IMR-90 (cell line): ENCODE results near the gene DMD. TPM values are rescaled to one million over a fixed set of nuclear protein-coding genes. Genes with fewer than 3 reads are reported as not detected.
"Not testable (repeated sequence)": the region's sequence is repeated elsewhere in the genome, so short reads cannot be mapped to it uniquely, and the experiment has no call there.

Experiments
- ATAC-seq: fragments of 200-7000 bp; cut with Tn5 transposase; 2 replicates; pipeline ENCODE4 v1.9.1; 2020; ENCODE audit warnings: low read depth, mild to moderate bottlenecking, moderate library complexity
- BruUV-seq: library from RNA; stranded (reverse); fragments of 400-500 nt; replicated peaks from 2 replicates; lab custom pipeline; 2021; lab: Mats Ljungman, UMichigan
- CTCF ChIA-PET: fragments of 300-600 bp; formaldehyde crosslinking; extraction: SDS; loops from one replicate; lab custom pipeline; 2021; ENCODE audit warnings: antibody characterized with exemption; lab: Yijun Ruan, JAX
- POLR2A ChIA-PET: fragments of 300-600 bp; sonication (Branson Sonifier 250); formaldehyde crosslinking; loops from one replicate; lab custom pipeline; 2022; ENCODE audit warnings: antibody characterized with exemption; ENCODE audit not compliant: unreplicated experiment; lab: Charles Lee
- DNase-seq: peaks from one replicate; pipeline ENCODE4 v3.0.0; 2013
- H2AFZ ChIP-seq: replicated peaks from 2 replicates; pipeline ENCODE3; 2013; ENCODE audit warnings: low read length, mild to moderate bottlenecking; ENCODE audit not compliant: poor library complexity
- H2AK5ac ChIP-seq: 2 replicates; pipeline ENCODE4 v1.6.1; 2013; ENCODE audit warnings: low read depth, low read length, inconsistent platforms
- H2AK9ac ChIP-seq: replicated peaks from 2 replicates; pipeline ENCODE3; 2013; ENCODE audit warnings: mild to moderate bottlenecking, low read depth, low read length, moderate library complexity; ENCODE audit not compliant: poor library complexity
- H2BK120ac ChIP-seq: 2 replicates; pipeline ENCODE4 v1.6.1; 2013; ENCODE audit warnings: low read depth, low read length, inconsistent platforms
- H2BK15ac ChIP-seq: 3 replicates; pipeline ENCODE4 v1.6.1; 2013; ENCODE audit warnings: low read depth, low read length, inconsistent platforms
- H2BK20ac ChIP-seq: 2 replicates; pipeline ENCODE4 v1.6.1; 2013; ENCODE audit warnings: low read depth, mild to moderate bottlenecking, inconsistent platforms, low read length, moderate library complexity
- H2BK5ac ChIP-seq: 2 replicates; pipeline ENCODE4 v1.6.1; 2013; ENCODE audit warnings: mild to moderate bottlenecking, low read depth, low read length, inconsistent platforms; ENCODE audit not compliant: poor library complexity, severe bottlenecking
- H3K14ac ChIP-seq: replicated peaks from 2 replicates; pipeline ENCODE4 v1.6.1; 2013; ENCODE audit warnings: low read depth, low read length, inconsistent platforms
- H3K18ac ChIP-seq: 2 replicates; pipeline ENCODE4 v1.6.1; 2013; ENCODE audit warnings: low read depth, low read length, control low read depth
- H3K23ac ChIP-seq: 2 replicates; pipeline ENCODE4 v1.6.1; 2013; ENCODE audit warnings: low read depth, low read length, inconsistent platforms
- H3K27ac ChIP-seq: 2 replicates; pipeline ENCODE4 v1.5.1; 2013; ENCODE audit warnings: mild to moderate bottlenecking, control low read depth, low read length; ENCODE audit not compliant: insufficient read depth
- H3K27me3 ChIP-seq: 2 replicates; pipeline ENCODE4 v1.6.1; 2013; ENCODE audit warnings: low read length; ENCODE audit not compliant: control insufficient read depth, insufficient read depth
- H3K36me3 ChIP-seq: 2 replicates; pipeline ENCODE4 v1.6.1; 2013; ENCODE audit warnings: low read length, mixed read lengths; ENCODE audit not compliant: control insufficient read depth, insufficient read depth
- H3K4ac ChIP-seq: 2 replicates; pipeline ENCODE4 v1.6.1; 2013; ENCODE audit warnings: low read depth, low read length, inconsistent platforms
- H3K4me1 ChIP-seq: 2 replicates; pipeline ENCODE4 v1.6.1; 2013; ENCODE audit warnings: low read length, mixed read lengths; ENCODE audit not compliant: control insufficient read depth, insufficient read depth
- H3K4me2 ChIP-seq: 2 replicates; pipeline ENCODE4 v1.6.1; 2013; ENCODE audit warnings: low read depth, mild to moderate bottlenecking, control low read depth, low read length, moderate library complexity
- H3K4me3 ChIP-seq: 2 replicates; pipeline ENCODE4 v1.5.1; 2013; ENCODE audit warnings: low read depth, mild to moderate bottlenecking, control low read depth, low read length, moderate library complexity; ENCODE audit not compliant: insufficient read depth
- H3K56ac ChIP-seq: 2 replicates; pipeline ENCODE4 v1.6.1; 2013; ENCODE audit warnings: low read length, inconsistent platforms; ENCODE audit not compliant: insufficient read depth; ENCODE audit errors: extremely low read depth
- H3K79me1 ChIP-seq, 2 experiments: 2 replicates each; pipeline ENCODE4 v1.6.1; 2013; ENCODE audit warnings: low read length in 2 of 2, inconsistent platforms in 1 of 2, low read depth in 1 of 2
- H3K9ac ChIP-seq: 2 replicates; pipeline ENCODE4 v1.6.1; 2013; ENCODE audit warnings: low read depth, low read length, control low read depth
- H3K9me1 ChIP-seq: 2 replicates; pipeline ENCODE4 v1.6.1; 2013; ENCODE audit warnings: low read length, inconsistent platforms; ENCODE audit not compliant: insufficient read depth
- H3K9me3 ChIP-seq: 2 replicates; pipeline ENCODE4 v1.6.1; 2013; ENCODE audit warnings: low read length; ENCODE audit not compliant: control insufficient read depth, insufficient read depth
- H4K20me1 ChIP-seq: 2 replicates; pipeline ENCODE4 v1.6.1; 2013; ENCODE audit warnings: low read length, inconsistent platforms; ENCODE audit not compliant: insufficient read depth
- H4K5ac ChIP-seq: 2 replicates; pipeline ENCODE4 v1.6.1; 2013; ENCODE audit warnings: mild to moderate bottlenecking, low read depth, low read length, control low read depth
- H4K8ac ChIP-seq, 2 experiments: 2 replicates each; pipeline ENCODE4 v1.6.1; 2013; ENCODE audit warnings: low read depth in 2 of 2, low read length in 2 of 2, control low read depth in 1 of 2, inconsistent platforms in 1 of 2
- H4K91ac ChIP-seq: 2 replicates; pipeline ENCODE4 v1.6.1; 2013; ENCODE audit warnings: low read depth, low read length, inconsistent platforms; ENCODE audit not compliant: insufficient read depth
- WGBS, 2 experiments: methylation state at CpG; one replicate each; pipeline versions ENCODE4 v1.1.5 to v1.1.7; 2013; ENCODE audit warnings: missing lambda C conversion rate in 2 of 2; ENCODE audit not compliant: insufficient read length in 1 of 2; ENCODE audit errors: extremely low coverage in 2 of 2; 5-methylcytosine and 5-hydroxymethylcytosine counted together
- dilution Hi-C: fragments of 300-500 bp; cut with HindIII; formaldehyde crosslinking; loops from one replicate; pipeline ENCODE4 v1.14.3; 2018; ENCODE audit warnings: low sequenced_read_pairs; ENCODE audit not compliant: unreplicated experiment
- in situ Hi-C: fragments of 300-500 bp; cut with MboI; formaldehyde crosslinking; loops from 3 replicates; pipeline ENCODE4 v1.14.3; 2019; ENCODE audit warnings: low sequenced_read_pairs, inconsistent platforms, mixed read lengths
- intact Hi-C: fragments of 100-400 bp; cut with micrococcal nuclease; formaldehyde crosslinking; loops from 2 replicates; pipeline ENCODE4 v1.10.0; 2022
- polyA plus RNA-seq, 3 experiments: library from polyadenylated mRNA; depleted of rRNA; stranded (reverse); fragments of >200 nt; gene quantifications; 2 replicates each; pipeline ENCODE4 v1.2.3, GENCODE V29; 2012; ENCODE audit warnings: low replicate concordance in 1 of 3
- total RNA-seq: library from RNA; depleted of rRNA; stranded (reverse); fragments of >200 nt; gene quantifications from 2 replicates; pipeline ENCODE4 v1.2.3, GENCODE V29; 2012

Gene DMD
- total and polyA plus RNA-seq, 2 of the 4 experiments (the other 2 are of a cell fraction): 6.6 to 11.8 TPM

- H3K56ac ChIP-seq, H3K4me1 ChIP-seq, H4K8ac ChIP-seq, in situ Hi-C loops, H3K36me3 ChIP-seq, H3K27me3 ChIP-seq, H3K9ac ChIP-seq, H3K9me3 ChIP-seq, dilution Hi-C loops, H3K23ac ChIP-seq, H2BK20ac ChIP-seq, H3K27ac ChIP-seq, H3K79me1 ChIP-seq, H3K9me1 ChIP-seq, H3K4me2 ChIP-seq, H3K18ac ChIP-seq, H2BK5ac ChIP-seq, H3K4me3 ChIP-seq, BruUV-seq, CTCF ChIA-PET, H2AFZ ChIP-seq, H3K14ac ChIP-seq, POLR2A ChIA-PET, H4K5ac ChIP-seq, H2BK120ac ChIP-seq, H4K20me1 ChIP-seq, intact Hi-C loops, H2AK9ac ChIP-seq, ATAC-seq, DNase-seq, H3K4ac ChIP-seq, H2BK15ac ChIP-seq, H2AK5ac ChIP-seq, H4K91ac ChIP-seq: not testable (repeated sequence)
- no CpG with 5 or more reads among the region's 10 CpGs for WGBS, 2 experiments
Observed at GRCh38 chrX:33184803-33185202, 26.5 kb downstream of the DMD start.
